H1 (cell line): ENCODE measurements around the gene ZNFX1. TPM values are rescaled to one million over a fixed set of nuclear protein-coding genes. Genes with fewer than 3 reads are reported as not detected.

ENCODE experiments used
- CTCF ChIA-PET: fragments of 300-600 bp; sonication (Branson Sonifier 250); formaldehyde crosslinking; loops from one replicate; lab custom pipeline; 2021; ENCODE audit not compliant: partially characterized antibody; lab: Charles Lee
- POLR2A ChIA-PET: fragments of 300-600 bp; sonication (Branson Sonifier 250); formaldehyde crosslinking; loops from one replicate; lab custom pipeline; 2021; ENCODE audit warnings: inconsistent platforms; ENCODE audit not compliant: partially characterized antibody; lab: Charles Lee
- DNase-seq, 2 experiments: peaks; one replicate each; pipeline versions ENCODE4 v3.0.0 to v3.0.0-alpha.2; 2010 to 2022; ENCODE audit warnings: low spot score in 2 of 2, low read depth in 1 of 2, mixed read lengths in 1 of 2
- FAIRE-seq: peaks from 2 replicates; lab custom pipeline; 2011; peaks lifted over from hg19 to GRCh38; lab: Jason Lieb, UNC
- H2AFZ ChIP-seq: 2 replicates; pipeline ENCODE4 v1.8.1; 2012; ENCODE audit warnings: low read length, inconsistent platforms
- H2AK5ac ChIP-seq: 2 replicates; pipeline ENCODE4 v1.6.1; 2013; ENCODE audit warnings: low read depth, low read length
- H2BK120ac ChIP-seq: replicated peaks from 2 replicates; pipeline ENCODE3; 2013; ENCODE audit warnings: low read depth, low read length, inconsistent platforms
- H2BK12ac ChIP-seq: 2 replicates; pipeline ENCODE4 v1.6.1; 2013; ENCODE audit warnings: low read depth, low read length
- H2BK15ac ChIP-seq: 2 replicates; pipeline ENCODE4 v1.6.1; 2013; ENCODE audit warnings: low read length
- H2BK20ac ChIP-seq: 2 replicates; pipeline ENCODE4 v1.6.1; 2013; ENCODE audit warnings: low read length
- H2BK5ac ChIP-seq: 2 replicates; pipeline ENCODE4 v1.6.1; 2013; ENCODE audit warnings: low read depth, low read length
- H3K14ac ChIP-seq: 2 replicates; pipeline ENCODE4 v1.6.1; 2013; ENCODE audit warnings: inconsistent platforms; ENCODE audit not compliant: insufficient read length
- H3K18ac ChIP-seq: 2 replicates; pipeline ENCODE4 v1.6.1; 2013; ENCODE audit warnings: low read length; ENCODE audit errors: extremely low read depth
- H3K23ac ChIP-seq: 2 replicates; pipeline ENCODE4 v1.6.1; 2013; ENCODE audit warnings: inconsistent platforms; ENCODE audit not compliant: insufficient read length
- H3K23me2 ChIP-seq: 2 replicates; pipeline ENCODE4 v1.6.1; 2013; ENCODE audit warnings: low read depth, low read length
- H3K27ac ChIP-seq: 2 replicates; pipeline ENCODE4 v1.6.1; 2011; ENCODE audit warnings: low read depth, low read length, inconsistent platforms
- H3K27me3 ChIP-seq, 4 experiments: replicated peaks in 1 of 4; 1 replicate in 1 of 4; 2 replicates in 3 of 4; pipeline versions ENCODE4 v1.6.1 to v1.8.1; 2011 to 2013; ENCODE audit warnings: low read length in 3 of 4, mild to moderate bottlenecking in 3 of 4, inconsistent platforms in 2 of 4, mixed read lengths in 2 of 4, moderate library complexity in 1 of 4; ENCODE audit not compliant: control insufficient read depth in 3 of 4, insufficient read depth in 3 of 4; ENCODE audit errors: extremely low read depth in 1 of 4
- H3K36me3 ChIP-seq, 4 experiments: 2 replicates each; pipeline versions ENCODE4 v1.6.1 to v1.8.1; 2011 to 2013; ENCODE audit warnings: mild to moderate bottlenecking in 4 of 4, low read length in 3 of 4, moderate library complexity in 2 of 4, control low read depth in 1 of 4, inconsistent platforms in 1 of 4; ENCODE audit not compliant: insufficient read depth in 4 of 4, control insufficient read depth in 2 of 4
- H3K4ac ChIP-seq: replicated peaks from 2 replicates; pipeline ENCODE3; 2013; ENCODE audit warnings: low read length, low read depth, mixed read lengths, inconsistent platforms; ENCODE audit not compliant: insufficient read length
- H3K4me1 ChIP-seq, 4 experiments: replicated peaks in 1 of 4; 1 replicate in 1 of 4; 2 replicates in 3 of 4; pipeline versions ENCODE4 v1.6.1 to v1.8.1; 2011 to 2013; ENCODE audit warnings: low read length in 3 of 4, inconsistent platforms in 2 of 4, mixed read lengths in 1 of 4; ENCODE audit not compliant: insufficient read depth in 4 of 4, control insufficient read depth in 3 of 4
- H3K4me2 ChIP-seq, 2 experiments: 2 replicates each; pipeline versions ENCODE4 v1.6.1 to v1.8.1; 2011 to 2013; ENCODE audit warnings: low read depth in 2 of 2, low read length in 2 of 2, control low read depth in 1 of 2, inconsistent platforms in 1 of 2, mild to moderate bottlenecking in 1 of 2; ENCODE audit not compliant: insufficient read depth in 1 of 2
- H3K4me3 ChIP-seq, 4 experiments: fragments of 200-600, 300-600 bp in 1 of 4; sonication (generic), shearing (Covaris generic), sonication (Bioruptor Twin) in 1 of 4; 2 replicates each; pipeline versions ENCODE4 v1.5.1 to v1.8.1; 2011 to 2016; ENCODE audit warnings: low read length in 4 of 4, low read depth in 3 of 4, control low read depth in 2 of 4, inconsistent platforms in 2 of 4, mild to moderate bottlenecking in 2 of 4, mixed read lengths in 1 of 4, moderate library complexity in 1 of 4; ENCODE audit not compliant: insufficient read depth in 2 of 4; ENCODE audit errors: extremely low read depth in 1 of 4
- H3K56ac ChIP-seq: replicated peaks from 2 replicates; pipeline ENCODE3; 2013; ENCODE audit warnings: low read depth, mild to moderate bottlenecking, mixed read lengths, low read length, inconsistent platforms; ENCODE audit not compliant: insufficient read length
- H3K79me1 ChIP-seq: 2 replicates; pipeline ENCODE4 v1.6.1; 2013; ENCODE audit warnings: low read depth, low read length, control low read depth
- H3K79me2 ChIP-seq, 2 experiments: 2 replicates each; pipeline versions ENCODE4 v1.6.1 to v1.8.1; 2012 to 2013; ENCODE audit warnings: low read length in 2 of 2, mild to moderate bottlenecking in 2 of 2, inconsistent platforms in 1 of 2; ENCODE audit not compliant: insufficient read depth in 2 of 2, control insufficient read depth in 1 of 2
- H3K9ac ChIP-seq, 4 experiments: replicated peaks in 1 of 4; 1 replicate in 1 of 4; 2 replicates in 3 of 4; pipeline versions ENCODE4 v1.6.1 to v1.8.1; 2011 to 2013; ENCODE audit warnings: low read depth in 3 of 4, low read length in 3 of 4, control low read depth in 2 of 4, mild to moderate bottlenecking in 2 of 4, moderate library complexity in 2 of 4, inconsistent platforms in 1 of 4; ENCODE audit errors: extremely low read depth in 1 of 4
- H3K9me3 ChIP-seq, 2 experiments: 2 replicates each; pipeline versions ENCODE4 v1.6.1 to v1.8.1; 2012 to 2013; ENCODE audit warnings: mild to moderate bottlenecking in 2 of 2, moderate library complexity in 2 of 2, control low read depth in 1 of 2, inconsistent platforms in 1 of 2, low read depth in 1 of 2, low read length in 1 of 2, mixed read lengths in 1 of 2; ENCODE audit not compliant: insufficient read depth in 2 of 2
- H4K20me1 ChIP-seq, 2 experiments: replicated peaks in 1 of 2; 2 replicates each; pipeline versions ENCODE3 to v1.8.1; 2011 to 2013; ENCODE audit warnings: inconsistent platforms in 2 of 2, low read length in 2 of 2, mild to moderate bottlenecking in 1 of 2; ENCODE audit not compliant: insufficient read depth in 2 of 2, control insufficient read depth in 1 of 2
- H4K5ac ChIP-seq: 2 replicates; pipeline ENCODE4 v1.6.1; 2013; ENCODE audit warnings: low read length, low read depth, mixed read lengths, inconsistent platforms; ENCODE audit not compliant: insufficient read length
- H4K8ac ChIP-seq: 2 replicates; pipeline ENCODE4 v1.8.0; 2013; ENCODE audit warnings: mild to moderate bottlenecking, moderate library complexity, low read length, inconsistent platforms; ENCODE audit not compliant: insufficient read depth; ENCODE audit errors: extremely low read depth
- H4K91ac ChIP-seq: replicated peaks from 2 replicates; pipeline ENCODE3; 2013; ENCODE audit warnings: low read length, mixed read lengths, inconsistent platforms; ENCODE audit not compliant: insufficient read length
- CHD2 ChIP-seq: IDR thresholded peaks from 2 replicates; pipeline ENCODE4 v1.6.1; 2012; ENCODE audit warnings: low read length, improper control_type of control experiment
- EGR1 ChIP-seq: IDR thresholded peaks from 2 replicates; pipeline ENCODE4 v1.6.1; 2011; ENCODE audit warnings: low read depth, low read length, borderline replicate concordance
- POLR2A ChIP-seq, 2 experiments: IDR thresholded peaks; 1 replicate in 1 of 2; 2 replicates in 1 of 2; pipeline ENCODE4 v1.6.1; 2011; ENCODE audit warnings: low read depth in 2 of 2, low read length in 2 of 2, mild to moderate bottlenecking in 2 of 2; ENCODE audit errors: control extremely low read depth in 1 of 2
- POLR2AphosphoS5 ChIP-seq: IDR thresholded peaks from 2 replicates; pipeline ENCODE4 v1.6.1; 2011; ENCODE audit warnings: low read depth, low read length
- SIN3A ChIP-seq, 2 experiments: IDR thresholded peaks in 1 of 2; conservative IDR thresholded peaks in 1 of 2; 2 replicates each; pipeline ENCODE4 v1.6.1; 2011 to 2012; ENCODE audit warnings: low read length in 2 of 2, improper control_type of control experiment in 1 of 2, low read depth in 1 of 2, mild to moderate bottlenecking in 1 of 2
- TAF7 ChIP-seq: optimal IDR thresholded peaks from 2 replicates; pipeline ENCODE3; 2011; ENCODE audit warnings: low read depth, mild to moderate bottlenecking, inconsistent platforms, low read length, moderate library complexity, borderline replicate concordance
- TEAD4 ChIP-seq: IDR thresholded peaks from 2 replicates; pipeline ENCODE4 v1.6.1; 2012; ENCODE audit warnings: low read depth, low read length, inconsistent platforms, mixed read lengths
- WGBS, 2 experiments: shearing (Covaris generic) in 1 of 2; methylation state at CpG; one replicate each; pipeline versions ENCODE4 v1.1.6 to v1.1.7; 2013 to 2015; ENCODE audit warnings: low lambda C conversion rate in 2 of 2, mixed read lengths in 2 of 2, inconsistent platforms in 1 of 2, low coverage in 1 of 2, missing lambda C conversion rate in 1 of 2; ENCODE audit not compliant: insufficient replicate concordance in 2 of 2, insufficient coverage in 1 of 2, insufficient read length in 1 of 2; ENCODE audit errors: extremely low coverage in 1 of 2, missing lambda C conversion rate in 1 of 2; 5-methylcytosine and 5-hydroxymethylcytosine counted together
- polyA plus RNA-seq, 7 experiments: library from polyadenylated mRNA; depleted of rRNA in 3 of 7; stranded (reverse) in 5 of 7; unstranded in 2 of 7; fragments of >200 nt in 5 of 7; fragments of 200-250 nt in 2 of 7; gene quantifications; 1 replicate in 5 of 7; 2 replicates in 1 of 7; 4 replicates in 1 of 7; pipeline versions ENCODE4 v1.2.1 to v1.2.3, GENCODE V29; 2011 to 2013; ENCODE audit warnings: missing spikeins in 2 of 7, mixed read lengths in 2 of 7
- total RNA-seq: library from RNA; stranded (reverse); fragmentation: NEBNext Ultra II Directional; extraction: Animal tissue kit (Norgen Biotek cat#: 25700); gene quantifications from 2 replicates; pipeline ENCODE4 v1.2.1, GENCODE V29; 2021

The ZNFX1 gene
- total and polyA plus RNA-seq, 2 of the 8 experiments (the other 6 are each of a cell fraction or from before 2014, with no cell fraction given): 3.1 to 11.3 TPM

- H4K8ac ChIP-seq: no peak overlapping the region
- H2BK12ac ChIP-seq: no peak overlapping the region
- H3K4ac ChIP-seq: no peak overlapping the region
- no peaks in the 10 kb centered on the region for H3K9me3 ChIP-seq
- CTCF ChIA-PET: interaction anchor here (0.7 to 4.7 kb wide), 7 partner anchors 18 to 67 kb away, joined by 3 to 53 read pairs (median 5); no protein-coding TSS in a partner anchor
- H2BK120ac ChIP-seq: no peak overlapping the region
- no peak for FAIRE-seq
- H2BK15ac ChIP-seq: no peak overlapping the region
- peak overlapping the region; percentile 2; the same call in 1 of the 2 replicates for H3K27ac ChIP-seq
- no peak overlapping the region for H3K56ac ChIP-seq
- peak overlapping the region; percentile 97 for H3K4me2 ChIP-seq
- no peak overlapping the region for H3K23ac ChIP-seq
- no peak overlapping the region for H2BK20ac ChIP-seq
- H3K4me1 ChIP-seq: peaks cover 3 to 16% (median 12%) of the 10 kb centered on the region in 4 experiments; a peak in 6 of 7 replicates
- no peak overlapping the region for H3K18ac ChIP-seq
- H3K36me3 ChIP-seq: peaks cover 86 to 100% (median 98%) of the 10 kb centered on the region in 4 experiments
- no peak overlapping the region for H2AK5ac ChIP-seq
- no peak overlapping the region for H2BK5ac ChIP-seq
- 71% methylated on average over 3 of the region's 3 CpGs; no CpG with 5 or more reads in 1 of the 2 experiments for WGBS, 2 experiments
- H3K23me2 ChIP-seq: peaks cover 37% of the 10 kb centered on the region
- DNase-seq: no peak
- H4K5ac ChIP-seq: no peak overlapping the region
- peaks cover 3% of the 10 kb centered on the region for H3K79me1 ChIP-seq
- peaks cover 63 to 72% of the 10 kb centered on the region in 2 experiments for H4K20me1 ChIP-seq
- no peak overlapping the region for H3K14ac ChIP-seq
- H3K27me3 ChIP-seq: peaks cover 0 to 1% (median 0%) of the 10 kb centered on the region in 4 experiments; a peak in 1 of 7 replicates
- H3K79me2 ChIP-seq: peaks cover 55 to 92% of the 10 kb centered on the region in 2 experiments
- TF ChIP-seq CHD2: peak; percentile 29; the same call in 1 of the 2 replicates
- TF ChIP-seq EGR1: no peak
- TF ChIP-seq SIN3A (conservative IDR thresholded peaks at IDR 0.05 in 1 of 2, IDR thresholded peaks at IDR 0.05 in 1 of 2; ENCODE audit: low read depth in 1 of 2, low read length in 2 of 2): 0 out of 4 replicates have a peak, but pooled peaks of 1 of the 2 experiments have one; percentile 51
- no peak for TF ChIP-seq TEAD4
- TF ChIP-seq POLR2AphosphoS5: peak; percentile 81
- peak; percentile 47 for TF ChIP-seq TAF7
- peak; percentile 60 to 87 for TF ChIP-seq POLR2A (IDR thresholded peaks at IDR 0.05; ENCODE audit: control extremely low read depth in 1 of 2, low read depth in 2 of 2, low read length in 2 of 2)
- POLR2A ChIA-PET: interaction anchor here (0.6 to 18.5 kb wide), 14 partner anchors 6 to 488 kb away, joined by 3 to 1132 read pairs (median 4); no protein-coding TSS in a partner anchor
- H3K9ac ChIP-seq: peak overlapping the region in 3 of 4 experiments; percentile 25 to 98 (median 98); a peak in 4 of 7 replicates
- H2AFZ ChIP-seq: no peak overlapping the region
- H4K91ac ChIP-seq: no peak overlapping the region
- H3K4me3 ChIP-seq: peak overlapping the region; percentile 73 to 97 (median 92); a peak in 7 of 8 replicates
These were observed 6.1 kb upstream of the ZNFX1 start for GRCh38 chr20:49283703-49284625.
